Stimulated activated CD4-positive, alpha-beta T cell treated with anti-CD3 and anti-CD28 coated beads, Interleukin-15, amount 100 ng/mL, for 24 hours (primary cell): ENCODE results near the gene KCNH3.
"Not testable (repeated sequence)": the region's sequence is repeated elsewhere in the genome, so short reads cannot be mapped to it uniquely, and the experiment has no call there.

ENCODE experiments used
- DNase-seq: peaks from one replicate; pipeline ENCODE4 v3.0.0-alpha.2; 2020

KCNH3 gene, protein sequence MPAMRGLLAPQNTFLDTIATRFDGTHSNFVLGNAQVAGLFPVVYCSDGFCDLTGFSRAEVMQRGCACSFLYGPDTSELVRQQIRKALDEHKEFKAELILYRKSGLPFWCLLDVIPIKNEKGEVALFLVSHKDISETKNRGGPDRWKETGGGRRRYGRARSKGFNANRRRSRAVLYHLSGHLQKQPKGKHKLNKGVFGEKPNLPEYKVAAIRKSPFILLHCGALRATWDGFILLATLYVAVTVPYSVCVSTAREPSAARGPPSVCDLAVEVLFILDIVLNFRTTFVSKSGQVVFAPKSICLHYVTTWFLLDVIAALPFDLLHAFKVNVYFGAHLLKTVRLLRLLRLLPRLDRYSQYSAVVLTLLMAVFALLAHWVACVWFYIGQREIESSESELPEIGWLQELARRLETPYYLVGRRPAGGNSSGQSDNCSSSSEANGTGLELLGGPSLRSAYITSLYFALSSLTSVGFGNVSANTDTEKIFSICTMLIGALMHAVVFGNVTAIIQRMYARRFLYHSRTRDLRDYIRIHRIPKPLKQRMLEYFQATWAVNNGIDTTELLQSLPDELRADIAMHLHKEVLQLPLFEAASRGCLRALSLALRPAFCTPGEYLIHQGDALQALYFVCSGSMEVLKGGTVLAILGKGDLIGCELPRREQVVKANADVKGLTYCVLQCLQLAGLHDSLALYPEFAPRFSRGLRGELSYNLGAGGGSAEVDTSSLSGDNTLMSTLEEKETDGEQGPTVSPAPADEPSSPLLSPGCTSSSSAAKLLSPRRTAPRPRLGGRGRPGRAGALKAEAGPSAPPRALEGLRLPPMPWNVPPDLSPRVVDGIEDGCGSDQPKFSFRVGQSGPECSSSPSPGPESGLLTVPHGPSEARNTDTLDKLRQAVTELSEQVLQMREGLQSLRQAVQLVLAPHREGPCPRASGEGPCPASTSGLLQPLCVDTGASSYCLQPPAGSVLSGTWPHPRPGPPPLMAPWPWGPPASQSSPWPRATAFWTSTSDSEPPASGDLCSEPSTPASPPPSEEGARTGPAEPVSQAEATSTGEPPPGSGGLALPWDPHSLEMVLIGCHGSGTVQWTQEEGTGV

DNA sequence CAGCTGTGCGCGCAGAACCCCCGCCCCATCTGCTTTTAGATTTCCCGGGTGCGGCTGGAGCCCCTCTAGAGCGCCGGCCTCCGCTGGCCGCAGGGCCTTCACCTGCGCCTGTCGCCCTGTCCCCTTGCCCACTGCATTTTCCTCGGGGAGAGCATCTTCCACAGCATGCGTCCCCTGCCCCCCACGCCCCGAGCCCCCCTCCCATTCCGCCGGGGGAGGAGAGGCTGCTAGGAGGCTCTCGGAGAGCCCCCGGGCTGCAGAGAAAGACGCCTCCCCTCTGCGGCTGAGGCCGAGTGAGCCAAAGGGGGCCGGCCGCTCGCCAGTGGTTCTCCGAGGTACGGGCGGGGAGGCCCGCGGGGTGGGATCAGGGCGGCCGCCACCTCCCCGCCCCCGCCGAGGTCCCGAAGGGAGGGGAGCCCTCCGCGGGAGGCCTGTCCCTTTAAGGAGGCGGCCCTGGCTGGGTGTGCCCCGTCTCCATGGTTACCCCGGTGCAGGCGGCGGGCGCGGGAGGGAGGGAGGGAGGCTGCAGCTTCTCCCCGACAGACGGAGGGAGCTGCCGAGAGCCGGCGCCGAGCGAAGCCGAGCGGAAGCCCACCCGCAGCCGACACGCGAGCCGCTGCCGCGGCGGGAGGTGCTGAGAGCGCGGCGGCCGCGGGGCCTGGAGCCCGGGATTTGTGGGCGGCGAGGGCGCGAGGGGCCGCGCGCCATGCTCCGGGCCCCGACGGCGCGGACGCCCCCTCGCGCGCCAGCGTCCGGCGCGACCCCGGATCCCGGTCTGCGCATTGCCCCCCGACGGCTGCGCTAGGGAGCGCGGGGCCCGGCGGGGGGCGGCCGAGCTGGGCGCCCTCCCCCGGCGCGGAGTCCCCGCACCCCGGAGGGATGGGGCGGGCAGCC, at the start of gene KCNH3:
Gene KCNH3, plus strand, starts transcription at position 521 of the 894 bp plus-strand sequence. CDS start 387 bp downstream, outside the sequence.
- peak; percentile 87 for DNase-seq

DNA sequence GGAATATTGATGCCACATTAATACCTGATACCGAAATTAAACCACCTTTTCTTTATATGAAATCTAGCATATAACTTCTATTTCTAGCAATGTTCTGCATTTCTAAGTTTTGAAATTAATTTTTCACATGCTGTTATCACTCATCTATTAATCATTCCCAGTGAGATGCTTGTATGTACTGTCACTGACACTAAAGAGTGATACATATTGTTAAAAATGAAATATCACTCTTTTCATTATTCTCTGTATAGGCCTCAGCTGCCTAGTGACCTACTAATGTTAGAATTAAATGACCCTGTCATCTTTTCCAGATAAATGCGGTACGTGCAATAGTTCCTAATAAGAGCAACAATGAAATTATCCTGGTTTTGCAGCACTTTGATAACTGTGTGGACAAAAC, 49.7 kb upstream of the KCNH3 start:
- no peak for DNase-seq

DNA sequence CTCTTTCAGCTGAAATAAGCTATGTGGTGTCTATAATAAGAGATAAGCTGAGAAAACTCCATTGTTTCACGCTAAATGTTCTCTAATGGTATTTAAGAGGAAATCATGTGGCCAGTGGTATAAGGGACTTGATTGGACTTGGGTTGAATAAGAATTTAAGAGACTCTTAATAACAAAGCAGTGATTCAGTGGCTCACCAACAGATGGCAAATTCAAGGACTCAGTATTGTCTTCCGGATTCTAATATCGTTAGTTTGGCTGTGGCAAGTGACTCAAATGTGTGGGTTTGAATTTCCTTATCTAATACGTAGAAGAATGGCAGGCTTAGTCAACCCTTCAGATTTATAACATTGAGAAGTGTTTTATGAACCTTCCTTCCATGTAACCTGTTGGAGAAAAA, 49.1 kb upstream of the KCNH3 start:
- DNase-seq = no peak

DNA sequence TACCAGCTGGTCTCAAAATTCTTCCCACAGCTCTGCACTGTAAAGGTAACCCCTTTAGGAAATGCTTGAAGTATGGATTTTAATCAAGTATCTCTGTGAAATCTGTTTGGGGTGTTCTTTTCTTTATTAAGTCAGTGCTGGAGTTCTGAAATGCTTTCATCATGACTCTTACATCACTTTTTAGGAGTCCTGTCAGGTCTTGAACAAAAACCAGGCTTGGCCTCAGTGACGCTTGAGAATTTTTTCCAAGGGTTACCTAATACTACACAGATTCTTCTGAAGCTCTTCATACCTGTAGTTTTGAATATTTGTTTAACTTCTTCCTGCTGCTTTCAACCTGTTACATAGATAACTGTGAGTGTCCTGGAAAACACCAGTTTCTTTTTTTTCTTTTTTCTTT, 47.0 kb upstream of the KCNH3 start:
- DNase-seq = no peak

DNA sequence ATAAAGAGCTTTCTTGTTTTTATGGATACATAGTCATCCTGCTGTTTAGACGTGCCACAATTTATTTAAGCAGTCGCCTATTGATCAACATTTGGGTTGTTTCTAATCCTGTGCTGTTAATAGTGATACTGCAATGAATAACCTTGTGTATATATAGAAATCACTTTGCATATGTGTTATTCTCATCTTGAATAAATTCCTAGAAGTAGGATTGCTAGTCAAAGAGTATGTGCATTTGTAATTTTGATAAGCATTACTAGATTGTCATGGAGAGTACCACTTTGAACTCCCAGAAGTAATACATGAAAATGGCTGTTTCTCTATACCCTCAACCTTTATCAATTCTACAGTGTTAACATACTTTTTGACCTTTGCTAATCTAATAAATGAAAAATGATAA, 44.9 kb upstream of the KCNH3 start:
- no peak for DNase-seq

DNA sequence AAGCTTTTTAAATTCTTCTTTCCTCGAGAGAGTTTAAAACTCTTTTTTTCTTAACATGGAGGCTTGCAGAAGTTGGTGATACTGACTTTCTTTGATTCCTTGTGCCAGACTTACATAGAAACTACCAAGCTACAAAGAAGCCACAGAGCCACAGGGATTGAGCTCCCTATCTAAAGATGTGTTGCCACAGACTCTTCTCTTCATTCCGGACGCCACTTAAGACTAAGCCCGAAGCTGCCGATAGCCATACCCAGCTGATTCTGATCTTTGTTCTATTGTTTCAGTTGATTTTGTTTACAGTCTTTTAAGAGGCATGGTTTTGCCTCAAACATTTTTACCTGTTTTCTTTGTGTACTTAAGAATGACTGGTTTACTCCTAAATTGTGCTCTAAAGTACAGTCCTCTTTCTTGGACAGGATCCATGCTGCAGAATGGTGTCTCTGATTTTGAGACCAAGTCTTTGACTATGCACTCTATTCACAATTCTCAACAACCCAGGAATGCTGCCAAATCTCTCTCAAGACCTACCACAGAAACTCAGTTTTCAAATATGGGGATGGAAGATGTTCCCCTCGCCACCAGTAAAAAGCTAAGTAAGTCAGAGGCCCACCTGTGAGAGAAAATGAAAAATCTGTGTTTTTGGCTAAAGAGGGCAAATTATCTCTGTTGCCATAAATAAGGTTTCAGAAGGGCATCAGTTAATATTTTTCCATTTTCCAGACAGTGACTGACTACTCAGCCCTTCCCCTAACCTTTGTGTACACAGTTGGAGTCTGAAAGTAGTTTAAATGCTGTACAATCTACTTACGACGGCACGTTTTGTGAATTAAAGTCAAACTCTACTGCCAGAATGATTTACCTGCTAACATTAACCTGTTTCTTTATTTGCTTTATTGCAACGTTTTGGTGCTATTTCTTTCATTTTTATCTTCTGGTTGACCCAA, 42.1 kb upstream of the KCNH3 start:
- DNase-seq = no peak

DNA sequence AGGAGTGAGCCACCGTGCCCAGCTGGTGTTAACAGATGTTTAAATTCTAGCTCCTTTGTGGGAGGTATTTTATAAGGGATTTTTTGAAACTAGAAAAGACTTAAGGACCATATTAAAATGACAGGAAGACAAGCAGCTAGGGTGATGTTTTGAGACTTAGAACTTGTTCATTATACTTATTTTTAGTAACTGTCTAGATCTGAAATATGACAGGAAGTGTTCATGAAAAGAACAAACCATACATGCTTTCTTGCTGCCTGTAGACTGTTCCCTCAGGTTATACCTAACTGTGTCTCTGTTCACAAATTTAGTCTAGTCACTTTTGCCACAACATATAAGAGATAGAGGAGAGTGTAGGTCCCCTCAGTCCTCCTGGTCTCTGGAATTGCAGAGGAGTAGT, 36.9 kb upstream of the KCNH3 start:
- no peak for DNase-seq

DNA sequence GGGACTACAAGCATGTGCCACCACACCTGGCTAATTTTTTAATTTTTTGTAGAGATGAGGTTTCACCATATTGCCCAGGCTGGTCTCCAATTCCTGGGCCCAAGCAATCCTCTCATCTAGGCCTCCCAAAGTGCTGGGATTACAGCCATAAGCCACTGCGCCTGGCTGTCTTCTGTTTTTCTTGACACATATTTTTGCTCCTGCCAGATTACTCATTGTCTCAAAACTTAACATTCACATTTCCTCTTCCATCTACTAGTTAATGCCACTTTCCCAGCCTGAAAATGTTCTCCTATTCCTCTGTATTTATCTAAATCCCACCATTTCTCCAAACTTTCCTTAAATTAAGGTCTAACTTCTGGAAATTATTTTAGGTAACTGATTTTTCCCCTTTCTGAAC, 36.2 kb upstream of the KCNH3 start:
- DNase-seq = no peak

DNA sequence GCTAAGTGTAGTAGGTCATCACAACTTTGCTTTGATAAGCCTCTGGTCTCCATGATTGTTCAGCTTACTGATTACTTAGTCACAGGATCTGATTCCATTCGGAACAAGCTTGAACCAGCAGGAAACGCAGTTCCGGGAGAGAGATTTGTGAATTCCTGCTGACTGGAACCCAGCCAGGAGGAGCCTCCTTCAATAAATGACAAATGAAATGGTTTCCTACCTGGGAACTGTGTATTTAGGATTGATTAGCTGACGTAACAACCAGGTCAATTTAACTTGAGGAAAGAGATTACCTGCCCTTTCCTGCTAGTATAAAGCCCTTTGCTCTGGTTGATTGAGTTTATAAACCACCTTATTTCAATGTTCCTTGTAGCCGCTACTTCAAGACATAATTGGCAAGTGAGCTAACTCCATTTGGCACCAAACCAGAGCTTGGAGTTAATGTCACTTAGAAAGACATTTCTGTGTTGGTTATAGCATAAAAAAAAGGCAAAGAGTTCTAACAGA, 35.1 kb upstream of the KCNH3 start:
- no peak for DNase-seq

DNA sequence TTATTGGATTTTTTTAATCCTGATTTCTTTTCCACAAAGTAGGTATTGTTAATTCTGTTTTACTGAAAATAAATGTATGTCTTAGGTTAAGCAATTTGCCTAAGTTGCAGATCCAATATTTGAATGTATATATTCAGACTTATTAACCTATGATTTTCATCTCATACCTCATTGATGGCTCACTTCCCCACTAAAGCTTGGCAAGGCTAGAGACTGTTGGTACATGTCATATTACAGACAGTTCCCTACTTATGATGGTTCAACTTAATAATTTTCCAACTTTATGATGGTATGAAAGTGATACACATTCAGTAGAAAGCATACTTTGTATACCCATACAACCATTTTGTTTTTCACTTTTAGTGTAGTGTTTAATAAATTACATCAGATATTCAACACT, 33.2 kb upstream of the KCNH3 start:
- DNase-seq = no peak

DNA sequence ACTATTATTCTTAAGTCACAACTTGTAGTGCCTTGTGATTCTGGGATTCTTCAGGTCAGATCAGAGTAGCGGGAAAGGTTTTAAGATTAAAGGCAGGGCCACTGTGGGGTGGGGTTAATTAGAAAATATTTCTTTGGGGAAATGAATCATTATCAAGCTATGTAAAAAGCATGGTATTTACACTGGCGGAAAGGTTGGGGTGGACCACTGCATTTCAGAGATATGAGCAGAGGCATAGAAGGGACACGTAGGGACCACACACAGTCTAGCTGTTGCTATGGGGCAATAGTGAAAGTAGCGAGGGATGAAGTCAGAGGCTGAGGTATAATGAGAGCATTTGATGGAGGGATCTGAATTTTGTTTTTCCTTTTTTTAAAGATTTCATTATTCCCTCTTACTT, 31.7 kb upstream of the KCNH3 start:
- no peak for DNase-seq

DNA sequence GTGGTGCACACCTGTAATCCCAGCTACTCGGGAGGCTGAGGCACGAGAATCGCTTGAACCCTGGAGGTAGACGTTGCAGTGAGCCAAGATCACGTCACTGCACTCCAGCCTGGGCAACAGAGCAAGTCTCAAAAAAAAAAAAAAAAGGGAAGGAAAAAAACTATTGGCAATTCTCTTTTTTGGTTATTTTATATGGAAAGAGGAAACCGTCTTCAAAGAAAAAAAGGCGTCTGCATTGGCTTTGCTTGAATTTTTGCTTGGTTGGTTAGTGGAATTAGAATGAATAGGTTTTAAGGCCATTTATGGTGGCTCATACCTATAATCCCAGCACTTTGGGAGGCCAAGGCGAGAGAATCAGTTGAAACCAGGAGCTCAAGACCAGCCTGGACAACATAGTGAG, 29.1 kb upstream of the KCNH3 start:
- DNase-seq = not testable (repeated sequence)

DNA sequence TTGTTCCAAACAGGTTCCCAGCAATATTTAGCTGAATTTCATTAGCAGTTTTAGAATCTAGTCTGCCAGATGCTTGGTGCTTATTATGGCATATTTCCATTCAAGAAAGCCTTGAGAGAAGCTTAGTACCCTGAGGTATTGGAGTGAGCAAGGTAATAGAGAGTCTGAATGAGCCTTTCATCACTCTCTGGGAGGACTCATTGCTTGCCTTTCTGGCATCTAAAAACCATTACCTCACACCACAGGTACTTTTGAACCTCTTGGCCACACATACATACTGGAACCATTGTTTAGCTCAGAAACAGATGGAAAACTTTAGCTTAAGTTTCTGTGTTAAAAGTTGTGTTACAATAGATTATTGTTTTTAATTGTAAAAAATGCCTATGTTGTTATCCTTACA, 27.4 kb upstream of the KCNH3 start:
- no peak for DNase-seq

DNA sequence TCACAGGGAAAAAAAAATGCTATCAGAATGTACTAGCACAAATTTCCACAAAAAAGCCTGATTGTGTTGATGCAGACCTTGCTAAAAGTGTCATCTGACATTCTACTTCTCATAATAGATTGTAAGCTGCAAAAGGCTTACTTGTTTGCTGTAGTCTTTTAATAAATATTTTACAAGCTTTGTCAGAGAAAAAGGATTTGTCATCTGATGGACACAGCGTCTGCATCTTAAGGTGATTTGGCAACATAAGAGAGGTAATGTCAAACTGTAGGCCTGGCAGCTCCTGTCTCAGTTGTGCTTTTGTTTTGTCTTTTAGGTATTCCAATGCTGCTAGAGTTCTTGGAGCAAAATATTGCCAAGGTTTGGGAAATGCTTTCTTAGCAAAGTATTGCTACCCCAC, 26.3 kb upstream of the KCNH3 start:
- no peak for DNase-seq

DNA sequence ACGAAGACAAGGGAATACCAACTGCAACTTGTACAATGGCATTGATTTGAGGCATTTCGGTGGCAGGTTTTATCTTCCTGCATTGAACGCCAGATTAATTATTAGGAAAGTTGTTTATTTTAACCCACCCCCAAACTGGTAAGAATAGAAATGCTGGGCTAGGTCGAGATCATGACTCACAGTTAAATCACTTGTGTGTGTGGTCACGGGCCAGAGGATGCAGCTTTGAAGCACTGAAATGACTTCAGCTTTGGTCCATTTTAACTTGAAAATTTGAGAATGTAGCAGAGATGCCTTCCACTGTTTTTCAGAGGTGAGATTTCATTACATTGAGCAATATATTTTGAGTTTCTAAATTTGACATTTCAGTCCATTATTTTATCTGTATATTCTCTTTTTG, 23.6 kb upstream of the KCNH3 start:
- no peak for DNase-seq

DNA sequence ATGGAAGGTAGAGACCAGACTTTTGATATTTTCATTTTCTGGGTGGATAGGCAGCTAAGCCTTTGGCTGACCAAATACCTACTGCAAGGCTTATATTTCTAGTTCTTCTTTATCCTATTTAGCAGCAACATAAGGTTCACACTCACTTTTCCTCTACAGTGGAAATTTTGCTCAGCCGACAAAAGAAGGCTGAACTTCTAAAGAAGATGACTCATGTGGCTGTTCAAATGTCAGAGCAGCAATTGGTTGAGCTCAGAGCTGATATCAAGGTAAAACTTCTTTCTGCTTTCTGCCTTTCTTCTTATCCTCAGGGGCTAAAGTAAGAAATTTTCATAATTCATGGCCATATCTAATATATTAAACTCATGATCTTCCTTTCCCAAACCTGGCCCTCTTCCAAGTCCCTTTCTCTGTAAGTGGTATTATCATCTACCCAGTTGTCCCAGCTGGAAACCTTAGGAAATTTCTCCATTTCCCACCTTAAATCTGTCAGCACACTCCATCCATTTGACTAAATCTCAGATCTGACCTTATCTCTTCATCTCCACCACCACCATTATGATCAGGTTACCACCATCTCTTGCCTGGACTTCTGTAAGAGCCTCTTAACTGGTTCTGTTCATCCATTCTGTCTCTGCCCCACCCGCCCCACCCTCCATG, 19.8 kb upstream of the KCNH3 start:
- DNase-seq = no peak

DNA sequence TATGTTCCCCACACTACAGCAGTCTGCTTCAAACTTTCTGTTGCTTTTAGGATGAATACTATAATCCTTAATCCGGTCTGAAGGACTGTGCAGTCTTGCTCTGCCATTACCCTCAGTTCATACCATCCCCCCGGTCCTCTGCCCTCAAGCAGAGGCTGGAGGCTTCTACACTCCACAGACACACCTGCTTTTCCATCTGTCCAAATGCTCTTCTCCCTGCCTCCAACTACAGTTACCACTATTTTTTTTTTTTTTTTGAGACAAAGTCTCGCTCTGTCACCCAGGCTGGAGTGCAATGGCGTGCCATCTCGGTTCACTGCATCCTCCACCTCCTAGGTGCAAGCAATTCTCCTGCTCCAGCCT, 19.3 kb upstream of the KCNH3 start:
- no peak for DNase-seq

DNA sequence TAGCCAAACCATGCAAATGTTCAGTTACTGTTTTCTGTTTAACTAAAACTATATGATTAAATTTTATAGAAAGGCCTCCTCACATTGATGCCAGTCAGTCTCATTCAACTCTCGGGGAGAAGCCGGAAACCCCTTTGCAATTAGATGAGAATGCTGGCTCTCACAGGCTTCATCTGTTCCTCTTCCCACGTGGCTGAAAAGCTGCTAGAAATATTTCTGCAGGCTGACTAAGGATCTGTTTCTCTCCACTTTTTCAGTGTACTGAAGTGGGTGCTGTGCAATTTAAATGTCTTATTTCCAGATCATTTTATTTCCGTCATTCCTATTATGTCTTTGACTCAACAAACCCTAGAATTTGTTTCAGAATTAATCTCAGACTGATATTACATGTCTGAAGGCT, 17.4 kb upstream of the KCNH3 start:
- no peak for DNase-seq

DNA sequence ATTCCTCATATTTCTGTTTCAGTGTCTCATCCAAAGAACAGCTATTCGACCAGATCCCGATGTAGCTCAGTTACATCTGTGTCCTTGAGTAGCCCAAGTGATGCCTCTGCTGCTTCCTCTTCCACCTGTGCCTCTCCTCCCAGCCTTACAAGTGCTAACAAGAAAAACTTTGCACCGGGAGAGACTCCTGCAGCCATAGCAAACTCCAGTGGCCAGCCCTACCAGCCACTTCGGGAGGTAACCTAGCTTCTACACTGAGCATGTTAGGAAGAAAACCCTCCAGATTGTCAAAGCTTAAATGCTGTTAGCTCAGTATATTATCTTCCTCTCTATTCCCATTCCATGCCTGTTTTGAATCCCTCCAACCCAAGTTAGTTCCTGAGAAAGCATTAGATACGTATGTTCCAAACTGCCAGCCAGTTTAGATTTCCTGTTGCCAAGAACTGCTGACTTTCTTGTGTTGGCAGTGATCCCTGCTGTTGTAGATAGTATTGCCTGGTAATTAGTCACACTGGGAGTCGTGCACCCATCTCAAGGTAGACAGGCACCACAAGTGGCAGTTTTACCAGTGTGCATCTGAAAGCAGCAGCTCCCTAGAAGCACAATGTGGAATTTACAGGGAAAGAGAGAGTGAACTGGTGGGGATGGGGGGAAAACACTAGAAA, 14.0 kb upstream of the KCNH3 start:
- no peak for DNase-seq

DNA sequence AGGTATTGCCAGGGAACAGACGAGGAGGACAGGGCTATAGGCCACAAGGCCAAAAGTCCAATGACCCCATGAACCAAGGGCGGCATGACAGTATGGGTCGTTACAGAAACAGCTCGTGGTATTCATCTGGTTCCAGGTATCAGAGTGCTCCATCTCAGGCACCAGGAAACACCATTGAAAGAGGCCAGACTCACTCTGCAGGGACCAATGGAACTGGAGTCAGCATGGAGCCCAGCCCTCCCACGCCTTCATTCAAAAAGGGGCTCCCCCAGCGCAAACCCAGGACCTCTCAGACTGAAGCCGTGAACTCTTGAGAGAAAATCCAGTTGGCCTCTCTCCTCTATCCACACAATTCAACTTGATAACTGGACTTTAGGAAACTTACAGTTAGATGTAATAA, 12.9 kb upstream of the KCNH3 start:
- no peak for DNase-seq
